Ishikawa (cell line): ENCODE results near the gene CDK19.

Source experiments
- CEBPB ChIP-seq: IDR thresholded peaks from 2 replicates; pipeline ENCODE4 v1.6.1; 2012
- CREB1 ChIP-seq: IDR thresholded peaks from 2 replicates; pipeline ENCODE4 v1.6.1; 2012; ENCODE audit warnings: low read depth
- EGR1 ChIP-seq: IDR thresholded peaks from 2 replicates; pipeline ENCODE4 v1.6.1; 2012
- EP300 ChIP-seq: IDR thresholded peaks from 2 replicates; pipeline ENCODE4 v1.6.1; 2012; ENCODE audit warnings: borderline replicate concordance
- FOXM1 ChIP-seq: IDR thresholded peaks from 2 replicates; pipeline ENCODE4 v1.6.1; 2012; ENCODE audit warnings: low read depth, borderline replicate concordance
- NFIC ChIP-seq: IDR thresholded peaks from 2 replicates; pipeline ENCODE4 v1.6.1; 2012
- RAD21 ChIP-seq: IDR thresholded peaks from 2 replicates; pipeline ENCODE4 v1.6.1; 2012; ENCODE audit warnings: low read depth
- TAF1 ChIP-seq: IDR thresholded peaks from 2 replicates; pipeline ENCODE4 v1.6.1; 2012; ENCODE audit warnings: low read depth, mild to moderate bottlenecking
- TCF12 ChIP-seq: IDR thresholded peaks from 2 replicates; pipeline ENCODE4 v1.6.1; 2012; ENCODE audit warnings: low read depth
- TEAD4 ChIP-seq: IDR thresholded peaks from 2 replicates; pipeline ENCODE4 v1.6.1; 2012
- YY1 ChIP-seq: IDR thresholded peaks from 2 replicates; pipeline ENCODE4 v1.6.1; 2012; ENCODE audit warnings: low read depth
- TF ChIP-seq, protein P1 (sequence below): IDR thresholded peaks from 2 replicates; pipeline ENCODE4 v1.6.1; 2012; ENCODE audit warnings: low read depth, mild to moderate bottlenecking
- TF ChIP-seq, protein P2 (sequence below): IDR thresholded peaks from 2 replicates; pipeline ENCODE4 v1.6.1; 2012
- TF ChIP-seq, protein P3 (sequence below): IDR thresholded peaks from 2 replicates; pipeline ENCODE4 v1.6.1; 2012

DNA sequence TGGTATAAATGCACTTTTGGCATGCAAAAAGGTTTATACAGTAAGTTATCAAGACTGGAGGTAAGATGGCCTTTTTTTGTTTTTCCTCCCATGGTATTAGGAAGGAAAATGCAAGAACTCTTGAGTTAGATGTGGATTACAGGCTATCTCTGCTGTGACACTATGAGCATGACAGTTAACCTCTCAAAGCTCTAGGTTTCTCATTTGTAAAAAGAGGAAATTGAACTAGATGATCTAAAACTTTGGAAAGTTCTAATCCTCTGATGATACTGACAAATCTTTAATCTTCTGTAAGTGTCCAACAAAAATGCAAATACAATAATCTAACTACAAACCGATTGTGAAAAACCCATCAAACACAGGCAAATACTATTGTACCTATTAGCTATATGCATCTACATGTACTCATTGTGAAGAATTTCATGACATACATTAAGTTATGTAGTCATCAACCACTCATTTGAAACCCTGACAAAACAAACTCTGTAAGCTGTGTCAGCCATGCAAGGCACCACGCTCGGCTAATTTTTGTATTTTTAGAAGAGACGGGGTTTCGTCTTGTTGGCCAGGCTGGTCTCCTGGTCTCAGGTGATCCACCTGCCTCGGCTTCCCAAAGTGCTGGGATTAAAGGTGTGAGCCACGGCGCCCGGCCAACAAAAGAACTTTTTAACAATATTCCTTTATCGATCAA, 4.2 kb downstream of the CDK19 start:
- no peak for TF ChIP-seq TEAD4
- no peak for TF ChIP-seq EGR1
- no peak for TF ChIP-seq YY1
- TF ChIP-seq, protein P1, sequence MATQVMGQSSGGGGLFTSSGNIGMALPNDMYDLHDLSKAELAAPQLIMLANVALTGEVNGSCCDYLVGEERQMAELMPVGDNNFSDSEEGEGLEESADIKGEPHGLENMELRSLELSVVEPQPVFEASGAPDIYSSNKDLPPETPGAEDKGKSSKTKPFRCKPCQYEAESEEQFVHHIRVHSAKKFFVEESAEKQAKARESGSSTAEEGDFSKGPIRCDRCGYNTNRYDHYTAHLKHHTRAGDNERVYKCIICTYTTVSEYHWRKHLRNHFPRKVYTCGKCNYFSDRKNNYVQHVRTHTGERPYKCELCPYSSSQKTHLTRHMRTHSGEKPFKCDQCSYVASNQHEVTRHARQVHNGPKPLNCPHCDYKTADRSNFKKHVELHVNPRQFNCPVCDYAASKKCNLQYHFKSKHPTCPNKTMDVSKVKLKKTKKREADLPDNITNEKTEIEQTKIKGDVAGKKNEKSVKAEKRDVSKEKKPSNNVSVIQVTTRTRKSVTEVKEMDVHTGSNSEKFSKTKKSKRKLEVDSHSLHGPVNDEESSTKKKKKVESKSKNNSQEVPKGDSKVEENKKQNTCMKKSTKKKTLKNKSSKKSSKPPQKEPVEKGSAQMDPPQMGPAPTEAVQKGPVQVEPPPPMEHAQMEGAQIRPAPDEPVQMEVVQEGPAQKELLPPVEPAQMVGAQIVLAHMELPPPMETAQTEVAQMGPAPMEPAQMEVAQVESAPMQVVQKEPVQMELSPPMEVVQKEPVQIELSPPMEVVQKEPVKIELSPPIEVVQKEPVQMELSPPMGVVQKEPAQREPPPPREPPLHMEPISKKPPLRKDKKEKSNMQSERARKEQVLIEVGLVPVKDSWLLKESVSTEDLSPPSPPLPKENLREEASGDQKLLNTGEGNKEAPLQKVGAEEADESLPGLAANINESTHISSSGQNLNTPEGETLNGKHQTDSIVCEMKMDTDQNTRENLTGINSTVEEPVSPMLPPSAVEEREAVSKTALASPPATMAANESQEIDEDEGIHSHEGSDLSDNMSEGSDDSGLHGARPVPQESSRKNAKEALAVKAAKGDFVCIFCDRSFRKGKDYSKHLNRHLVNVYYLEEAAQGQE = no peak
- TF ChIP-seq EP300 = no peak
- TF ChIP-seq CEBPB = no peak
- no peak for TF ChIP-seq TCF12
- TF ChIP-seq, protein P2, sequence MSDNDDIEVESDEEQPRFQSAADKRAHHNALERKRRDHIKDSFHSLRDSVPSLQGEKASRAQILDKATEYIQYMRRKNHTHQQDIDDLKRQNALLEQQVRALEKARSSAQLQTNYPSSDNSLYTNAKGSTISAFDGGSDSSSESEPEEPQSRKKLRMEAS = no peak
- TF ChIP-seq TAF1 = no peak
- no peak for TF ChIP-seq FOXM1
- no peak for TF ChIP-seq NFIC
- no peak for TF ChIP-seq RAD21
- TF ChIP-seq, protein P3, sequence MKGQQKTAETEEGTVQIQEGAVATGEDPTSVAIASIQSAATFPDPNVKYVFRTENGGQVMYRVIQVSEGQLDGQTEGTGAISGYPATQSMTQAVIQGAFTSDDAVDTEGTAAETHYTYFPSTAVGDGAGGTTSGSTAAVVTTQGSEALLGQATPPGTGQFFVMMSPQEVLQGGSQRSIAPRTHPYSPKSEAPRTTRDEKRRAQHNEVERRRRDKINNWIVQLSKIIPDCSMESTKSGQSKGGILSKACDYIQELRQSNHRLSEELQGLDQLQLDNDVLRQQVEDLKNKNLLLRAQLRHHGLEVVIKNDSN = no peak
- TF ChIP-seq CREB1 = no peak
